Measurements from ENCODE around the gene SSTR3. TPM values are rescaled to one million over a fixed set of nuclear protein-coding genes. Genes with fewer than 3 reads are reported as not detected.

The SSTR3 gene
- total RNA-seq, 1 experiment from 2014 or later: 0.22 TPM

GRCh38 chr22:37167176-37167980, 44.9 kb downstream of the SSTR3 start:
- POLR2A ChIA-PET: no interaction called here
- Mint-ChIP-seq H3K27me3 (ENCODE audit: low read depth) (peaks cover 7% of the 10 kb centered on the region), H3K4me3 (no peak overlapping the region), H3K9me3 (no peaks in the 10 kb centered on the region), H3K36me3 (no peaks in the 10 kb centered on the region), H3K27ac (no peak overlapping the region), H3K4me1 (peaks cover 22% of the 10 kb centered on the region)
- no peak for TF ChIP-seq ETV6 (CRISPR knock-in tag; IDR thresholded peaks at IDR 0.05)
- no peak for TF ChIP-seq CTCF (IDR thresholded peaks at IDR 0.05)
- no peak for TF ChIP-seq ATF1 (CRISPR knock-in tag; IDR thresholded peaks at IDR 0.05)
- no peak for TF ChIP-seq FOXK1 (CRISPR knock-in tag; IDR thresholded peaks at IDR 0.05)
- no peak for TF ChIP-seq SOX15 (CRISPR knock-in tag; IDR thresholded peaks at IDR 0.05)
- ATAC-seq: no peak
- CTCF ChIA-PET: interaction anchor here (0.5 to 4.8 kb wide), 19 partner anchors 10 to 398 kb away, joined by 3 to 49 read pairs (median 3); partner anchors contain the start of genes IL2RB, MPST and TST
- DNase-seq (ENCODE audit: low spot score): peak; percentile 8

GRCh38 chr22:37166675-37167066, 45.6 kb downstream of the SSTR3 start:
- no peaks in the 10 kb centered on the region for H3K9me3 Mint-ChIP-seq
- CTCF ChIA-PET: interaction anchor here (0.5 to 4.8 kb wide), 24 partner anchors 9 to 399 kb away, joined by 3 to 49 read pairs (median 3); partner anchors contain the start of genes IL2RB, MPST and TST
- peaks cover 16% of the 10 kb centered on the region for H3K4me1 Mint-ChIP-seq
- ATAC-seq: peak; percentile 88
- no peak overlapping the region; the same call in 1 of the 2 replicates for H3K4me3 Mint-ChIP-seq
- H3K36me3 Mint-ChIP-seq: no peaks in the 10 kb centered on the region
- H3K27ac Mint-ChIP-seq: no peak overlapping the region
- POLR2A ChIA-PET: no interaction called here
- peak; percentile 84 for DNase-seq (ENCODE audit: low spot score)
- peaks cover 7% of the 10 kb centered on the region for H3K27me3 Mint-ChIP-seq (ENCODE audit: low read depth)
- TF ChIP-seq E2F4 (CRISPR knock-in tag; IDR thresholded peaks at IDR 0.05; ENCODE audit: borderline replicate concordance, low read depth): no peak
- TF ChIP-seq TEAD1 (CRISPR knock-in tag; IDR thresholded peaks at IDR 0.05): peak; percentile 29; the same call in 1 of the 2 replicates
- no peak for TF ChIP-seq NR2C2 (CRISPR knock-in tag; IDR thresholded peaks at IDR 0.05)
- TF ChIP-seq TEAD4 (CRISPR knock-in tag; IDR thresholded peaks at IDR 0.05): no peak
- no peak for TF ChIP-seq ZNF396 (CRISPR knock-in tag; IDR thresholded peaks at IDR 0.05; ENCODE audit: borderline replicate concordance)
- no peak for TF ChIP-seq E2F5 (CRISPR knock-in tag; IDR thresholded peaks at IDR 0.05)
- no peak for TF ChIP-seq ZNF416 (CRISPR knock-in tag; IDR thresholded peaks at IDR 0.05)
- TF ChIP-seq ZSCAN18 (CRISPR knock-in tag; IDR thresholded peaks at IDR 0.05): no peak
- TF ChIP-seq HMGA2 (CRISPR knock-in tag; IDR thresholded peaks at IDR 0.05): no peak
- TF ChIP-seq PRDM15 (CRISPR knock-in tag; IDR thresholded peaks at IDR 0.05): no peak
- no peak for TF ChIP-seq NFATC4 (CRISPR knock-in tag; IDR thresholded peaks at IDR 0.05)
- no peak for TF ChIP-seq FOXK1 (CRISPR knock-in tag; IDR thresholded peaks at IDR 0.05)
- TF ChIP-seq CREB1 (CRISPR knock-in tag; IDR thresholded peaks at IDR 0.05): no peak
- no peak for TF ChIP-seq GABPB1 (CRISPR knock-in tag; IDR thresholded peaks at IDR 0.05)
- no peak for TF ChIP-seq ATF2 (CRISPR knock-in tag; IDR thresholded peaks at IDR 0.05; ENCODE audit: borderline replicate concordance, low read depth)
- TF ChIP-seq EMX1 (CRISPR knock-in tag; IDR thresholded peaks at IDR 0.05): no peak
- TF ChIP-seq OVOL2 (CRISPR knock-in tag; IDR thresholded peaks at IDR 0.05; ENCODE audit: borderline replicate concordance): no peak
- TF ChIP-seq RORB (CRISPR knock-in tag; IDR thresholded peaks at IDR 0.05): no peak

All from WTC11 (cell line).